ENCODE results near the gene GRAMD1A. TPM values are rescaled to one million over a fixed set of nuclear protein-coding genes. Genes with fewer than 3 reads are reported as not detected.
"Not testable (repeated sequence)": the region's sequence is repeated elsewhere in the genome, so short reads cannot be mapped to it uniquely, and the experiment has no call there.

The GRAMD1A gene
- total RNA-seq, 4 donors from 2014 or later: 6.0 to 135 (median 61.6) TPM

GRCh38 chr19:34995551-34995950, 4.6 kb upstream of the GRAMD1A start:
- Histone ChIP-seq H3K4me3 (no peak overlapping the region), H3K27ac (peak overlapping the region in 3 of 4 donors; percentile 38 to 75 (median 68)), H3K9me3 (peaks cover 0 to 5% (median 0%) of the 10 kb centered on the region in 4 donors), H3K36me3 (no peaks in the 10 kb centered on the region), H3K4me1 (peaks cover 0 to 51% (median 4%) of the 10 kb centered on the region in 4 donors), H3K27me3 (no peaks in the 10 kb centered on the region)
- no peak for TF ChIP-seq CTCF (IDR thresholded peaks at IDR 0.05)
- no peak for TF ChIP-seq POLR2A (IDR thresholded peaks at IDR 0.05)
- DNase-seq: no peak

- TF ChIP-seq POLR2A (IDR thresholded peaks at IDR 0.05): no peak
- no peak for TF ChIP-seq CTCF (IDR thresholded peaks at IDR 0.05)
- peaks cover 0 to 5% (median 0%) of the 10 kb centered on the region in 4 donors for H3K9me3 ChIP-seq
- no peak overlapping the region for H3K4me3 ChIP-seq
- DNase-seq: no peak
- H3K36me3 ChIP-seq: no peaks in the 10 kb centered on the region
- peaks cover 0 to 65% (median 7%) of the 10 kb centered on the region in 4 donors for H3K4me1 ChIP-seq
- peak overlapping the region; percentile 54 to 75 (median 64) for H3K27ac ChIP-seq
- H3K27me3 ChIP-seq: no peaks in the 10 kb centered on the region
Observed at GRCh38 chr19:34997071-34997617, 3.0 kb upstream of the GRAMD1A start.

- peak overlapping the region in 3 of 4 donors; percentile 64 to 90 (median 75) for H3K27ac ChIP-seq
- H3K4me3 ChIP-seq: not testable (repeated sequence)
Observed at GRCh38 chr19:34998224-34998623, 1.9 kb upstream of the GRAMD1A start.

GRCh38 chr19:34998777-34999497, 1.2 kb upstream of the GRAMD1A start:
- TF ChIP-seq POLR2A (IDR thresholded peaks at IDR 0.05): peak in 1 of 2 donors; percentile 7
- no peak for TF ChIP-seq CTCF (IDR thresholded peaks at IDR 0.05)
- Histone ChIP-seq H3K27me3 (no peaks in the 10 kb centered on the region), H3K4me3 (peak overlapping the region; percentile 71 to 79 (median 76)), H3K27ac (peak overlapping the region; percentile 90 to 98 (median 94)), H3K4me1 (peaks cover 0 to 81% (median 15%) of the 10 kb centered on the region in 4 donors), H3K9me3 (peaks cover 0 to 5% (median 0%) of the 10 kb centered on the region in 4 donors), H3K36me3 (no peaks in the 10 kb centered on the region)
- no peak for DNase-seq

More at GRCh38 chr19:34998224-34998623, 1.9 kb upstream of the GRAMD1A start:
- not testable (repeated sequence) for H3K27me3 ChIP-seq, DNase-seq, H3K36me3 ChIP-seq, H3K9me3 ChIP-seq
- peaks cover 0 to 75% (median 11%) of the 10 kb centered on the region in 4 donors for H3K4me1 ChIP-seq

GRCh38 chr19:35000338-35000646, 169 bp downstream of the GRAMD1A start:
- TF ChIP-seq CTCF (IDR thresholded peaks at IDR 0.05) (no peak), POLR2A (IDR thresholded peaks at IDR 0.05) (no peak)
- H3K27me3 ChIP-seq: no peaks in the 10 kb centered on the region
- peaks cover 4 to 82% (median 15%) of the 10 kb centered on the region in 4 donors for H3K4me1 ChIP-seq
- H3K9me3 ChIP-seq: no peaks in the 10 kb centered on the region
- no peak for DNase-seq
- H3K36me3 ChIP-seq: no peaks in the 10 kb centered on the region
- peak overlapping the region; percentile 90 to 98 (median 94) for H3K27ac ChIP-seq
- peak overlapping the region; percentile 71 to 79 (median 76) for H3K4me3 ChIP-seq

All from Peyer's patch (tissue), 4 donors.